Hematopoietic multipotent progenitor cell treated with erythropoietin and hydrocortisone succinate and interleukin-3 and kit ligand, for 4 days (in vitro differentiated cells): ENCODE results near the gene SEMA4D.
A peak's percentile ranks its signal among the peaks of the same experiment; 100 is the strongest.

ENCODE experiments used
- DNase-seq: peaks from one replicate; pipeline ENCODE4 v3.0.0-alpha.2; 2015

Gene SEMA4D

GRCh38 chr9:89347651-89348050 lies 150.3 kb downstream of the SEMA4D start:
- DNase-seq, result no peak

GRCh38 chr9:89346696-89347095 lies 151.2 kb downstream of the SEMA4D start:
- DNase-seq, result no peak

GRCh38 chr9:89345476-89345875 lies 152.4 kb downstream of the SEMA4D start:
- DNase-seq, result no peak

DNA sequence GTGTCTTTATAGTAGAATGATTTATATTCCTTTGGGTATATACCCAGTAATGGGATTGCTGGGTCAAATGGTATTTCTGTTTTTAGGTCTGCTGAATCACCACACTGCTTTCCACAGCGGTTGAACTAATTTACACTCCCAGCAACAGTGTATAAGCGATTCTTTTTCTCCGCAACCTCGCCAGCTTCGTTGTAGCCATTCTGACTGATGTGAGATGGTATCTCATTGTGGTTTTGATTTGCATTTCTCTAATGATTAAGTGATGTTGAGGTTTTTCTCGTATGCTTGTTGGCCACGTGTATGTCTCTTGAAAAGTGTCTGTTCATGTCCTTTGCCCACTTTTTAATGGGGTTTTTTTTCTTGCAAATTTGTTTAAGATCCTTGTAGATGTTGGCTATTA lies 154.1 kb downstream of the SEMA4D start:
- DNase-seq, result peak; percentile 33

GRCh38 chr9:89342948-89343347 lies 155.0 kb downstream of the SEMA4D start:
- DNase-seq, result no peak

DNA sequence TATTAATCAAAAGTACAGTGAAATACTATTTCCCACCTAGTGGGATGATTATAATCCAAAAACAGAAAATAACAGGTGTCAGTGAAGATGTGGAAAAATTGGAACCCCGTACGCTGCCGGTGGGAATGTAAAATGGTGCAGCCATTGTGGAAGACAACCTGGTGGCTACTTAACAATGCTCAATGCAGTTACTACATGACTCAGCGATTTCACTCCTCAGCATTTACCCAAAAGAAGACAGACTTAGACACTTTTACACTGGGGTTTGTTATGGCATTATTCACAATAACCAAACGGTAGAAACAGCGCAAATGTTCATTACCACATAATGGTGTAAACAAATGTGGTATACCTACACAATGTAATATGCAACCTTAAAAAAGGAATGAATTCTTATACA lies 155.7 kb downstream of the SEMA4D start:
- peak; percentile 50 for DNase-seq

- no peak for DNase-seq
Observed at GRCh38 chr9:89340332-89340731, 157.6 kb downstream of the SEMA4D start.

DNA sequence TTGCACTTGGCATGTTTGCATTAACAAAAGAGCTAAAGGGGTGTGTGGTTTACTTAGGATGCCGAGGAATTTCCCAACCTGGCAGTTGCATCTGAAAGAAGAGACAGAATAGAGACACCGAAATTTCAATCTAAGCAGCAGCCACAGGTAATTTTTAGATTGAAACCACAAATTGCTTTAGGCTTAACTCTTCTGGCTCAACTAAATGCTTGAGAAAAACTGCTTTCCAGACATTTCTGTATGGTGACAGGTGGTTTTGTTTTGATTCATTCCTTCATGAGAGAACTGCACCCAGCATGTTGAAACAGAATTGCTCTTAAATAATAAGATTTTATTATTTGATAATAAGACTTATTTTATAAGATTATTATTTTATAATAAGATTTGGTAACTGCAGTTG lies 158.1 kb downstream of the SEMA4D start:
- no peak for DNase-seq

GRCh38 chr9:89330513-89330912 lies 167.4 kb downstream of the SEMA4D start:
- no peak for DNase-seq

GRCh38 chr9:89329917-89330316 lies 168.0 kb downstream of the SEMA4D start:
- DNase-seq, result no peak

DNA sequence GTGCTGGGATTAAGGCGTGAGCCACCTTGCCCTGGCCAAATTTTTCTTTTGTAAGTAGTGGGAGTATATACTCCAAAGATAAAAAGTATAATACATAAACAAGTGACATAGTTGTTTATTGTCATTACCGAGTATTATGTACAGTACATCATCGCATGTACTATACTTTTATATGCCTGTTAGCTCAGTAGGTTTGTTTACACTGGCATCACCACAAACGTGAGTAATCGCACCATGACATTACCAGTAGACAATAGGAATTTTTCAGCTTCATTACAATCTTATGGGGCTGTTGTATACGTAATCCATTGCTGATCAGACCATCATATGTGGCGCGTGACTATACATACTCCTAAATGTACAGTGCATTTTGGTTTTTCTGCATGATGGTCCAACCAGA lies 169.8 kb downstream of the SEMA4D start:
- DNase-seq, result no peak

- DNase-seq, result no peak
Observed at GRCh38 chr9:89325733-89326132, 172.2 kb downstream of the SEMA4D start.

DNA sequence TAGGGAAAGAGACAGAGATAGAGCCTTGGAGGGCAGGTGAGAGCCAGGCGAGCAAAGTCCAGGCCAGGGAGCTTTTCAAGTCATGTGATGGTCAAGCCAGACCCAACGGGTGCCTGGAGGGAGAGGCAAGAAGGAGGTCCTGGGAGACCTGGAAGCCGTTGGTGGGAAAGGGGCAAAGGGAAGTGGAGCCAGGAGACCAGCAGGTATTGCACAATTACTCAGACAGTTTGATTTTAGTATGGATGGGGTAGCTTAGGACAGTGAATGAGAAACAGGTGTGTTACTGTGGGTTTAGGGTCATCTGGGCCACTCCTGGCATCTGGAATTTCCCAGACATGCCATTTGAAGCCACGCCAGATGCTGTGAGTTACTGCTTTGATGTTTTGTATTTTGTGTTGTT lies 174.5 kb downstream of the SEMA4D start:
- no peak for DNase-seq

- peak; percentile 55 for DNase-seq
Observed at GRCh38 chr9:89319015-89319905, 178.7 kb downstream of the SEMA4D start.

DNA sequence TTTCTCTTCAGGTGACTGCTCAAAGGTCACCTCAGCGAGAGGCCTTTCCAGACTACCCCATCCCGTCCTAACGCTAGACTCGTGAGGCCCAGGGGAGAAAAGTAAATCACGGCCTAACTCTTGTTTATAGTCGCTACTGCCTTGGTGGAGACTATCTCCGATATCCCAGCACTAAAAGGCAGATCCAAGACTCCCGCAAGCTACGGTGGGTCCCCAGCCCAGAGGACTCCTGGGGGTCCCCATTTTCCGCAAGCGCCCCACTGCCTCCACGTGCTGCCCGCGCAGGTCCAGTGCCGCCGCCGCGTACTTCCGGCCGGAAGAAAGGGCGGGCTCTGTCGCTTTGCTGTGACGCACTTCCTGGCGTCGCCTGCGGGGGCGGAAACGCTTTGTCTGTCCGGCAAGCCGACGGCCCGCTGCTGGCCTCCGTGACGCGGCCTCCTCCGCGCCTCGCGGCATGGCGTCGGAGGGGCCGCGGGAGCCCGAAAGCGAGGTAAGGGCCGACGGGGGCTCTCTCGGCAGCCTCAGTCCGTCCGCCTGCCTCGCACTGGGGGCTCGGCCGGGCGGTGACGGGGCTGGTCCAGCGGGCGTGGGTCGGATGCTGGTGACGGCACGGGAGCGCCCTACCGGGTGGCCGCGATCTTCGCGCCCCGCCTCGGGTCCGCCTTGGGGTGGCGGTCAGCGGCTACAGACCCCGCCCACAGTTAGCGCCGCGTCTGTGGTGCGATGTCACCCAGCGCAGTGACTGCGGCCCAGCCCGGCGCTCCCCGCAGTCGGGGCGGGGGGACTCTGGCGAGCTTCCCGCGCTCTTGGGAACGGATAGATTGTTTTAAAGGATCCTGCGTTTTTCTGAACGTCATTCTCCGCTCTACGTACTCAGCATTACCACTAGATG lies 179.5 kb downstream of the SEMA4D start, which contains the start of gene SECISBP2:
Gene SECISBP2, plus strand, starts transcription at position 378 of the 892 bp plus-strand sequence. Its CDS starts 77 bp downstream, at position 455.
- DNase-seq, result peak; percentile 99

DNA sequence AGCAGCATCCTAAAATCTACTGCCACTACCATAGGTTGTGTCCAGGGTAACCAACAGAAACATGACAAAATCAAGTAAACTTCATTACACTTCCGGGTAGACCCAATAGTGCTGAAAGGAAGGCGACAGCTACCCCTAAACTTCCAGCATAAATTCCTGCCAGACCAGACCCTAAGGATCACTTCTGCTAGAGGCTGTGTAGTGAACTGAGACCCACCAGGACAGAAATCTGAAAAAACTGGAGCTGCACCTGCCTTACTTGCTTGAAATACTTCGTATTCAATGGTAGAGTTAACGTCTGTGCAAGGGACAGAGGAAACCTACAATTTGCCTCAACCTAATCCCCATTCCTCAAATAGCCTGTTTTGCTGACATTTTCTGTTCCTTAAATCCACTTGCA lies 180.6 kb downstream of the SEMA4D start:
- DNase-seq, result no peak

DNA sequence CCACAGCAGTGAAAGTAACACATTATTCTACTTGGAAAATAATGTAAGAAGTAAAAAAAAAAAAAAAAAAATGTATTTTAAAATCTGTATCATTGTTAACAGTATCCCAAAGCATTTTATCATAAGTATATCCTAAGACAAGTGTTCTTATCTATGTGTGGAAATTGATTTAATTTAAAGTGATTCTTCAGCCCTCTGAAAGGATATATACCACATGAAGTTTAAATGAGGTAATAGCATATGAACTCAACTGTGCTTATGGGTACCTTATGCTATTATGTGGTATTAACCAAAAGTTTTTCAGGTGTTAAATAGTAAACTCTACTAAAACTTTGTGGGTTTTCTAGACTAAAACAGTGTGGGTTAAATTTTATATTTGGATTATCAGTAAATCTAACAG lies 182.4 kb downstream of the SEMA4D start:
- no peak for DNase-seq

DNA sequence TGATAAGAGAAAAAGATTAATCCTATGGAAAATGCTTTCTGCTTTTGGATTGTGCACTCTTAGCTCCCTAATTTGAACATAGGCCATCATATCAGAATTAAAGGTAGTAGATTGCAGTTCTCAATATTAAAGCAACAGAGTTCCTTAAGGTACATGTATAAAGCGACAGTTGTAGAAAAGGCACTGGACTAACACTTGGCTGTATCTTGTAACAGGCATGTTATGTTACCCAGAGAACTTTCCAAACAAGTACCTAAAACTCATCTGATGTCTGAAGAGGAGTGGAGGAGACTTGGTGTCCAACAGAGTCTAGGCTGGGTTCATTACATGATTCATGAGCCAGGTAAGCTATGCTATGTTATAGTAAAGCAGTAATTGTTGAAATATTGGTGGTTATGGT lies 183.0 kb downstream of the SEMA4D start:
- DNase-seq, result no peak

DNA sequence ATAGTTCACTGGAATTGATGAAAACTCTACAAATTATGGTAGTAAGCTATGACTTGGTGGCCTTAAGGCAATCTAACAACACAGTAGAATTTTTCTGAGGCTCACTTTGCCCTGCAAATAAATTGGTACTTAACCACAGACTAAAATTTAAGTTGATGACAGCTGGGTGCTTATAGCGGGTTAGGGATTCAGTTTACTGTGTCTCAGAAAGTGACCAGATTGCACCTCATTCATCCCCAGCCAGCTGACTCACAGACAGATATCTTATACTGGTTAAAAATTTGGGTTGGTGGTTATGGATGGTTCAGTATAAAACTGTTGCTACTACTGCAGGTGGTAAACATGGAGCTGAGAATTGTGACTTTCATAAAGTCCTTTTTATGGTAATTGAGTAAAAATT lies 184.1 kb downstream of the SEMA4D start:
- DNase-seq, result peak; percentile 21

- DNase-seq, result peak; percentile 80
Observed at GRCh38 chr9:89312222-89312571, 185.7 kb downstream of the SEMA4D start.

DNA sequence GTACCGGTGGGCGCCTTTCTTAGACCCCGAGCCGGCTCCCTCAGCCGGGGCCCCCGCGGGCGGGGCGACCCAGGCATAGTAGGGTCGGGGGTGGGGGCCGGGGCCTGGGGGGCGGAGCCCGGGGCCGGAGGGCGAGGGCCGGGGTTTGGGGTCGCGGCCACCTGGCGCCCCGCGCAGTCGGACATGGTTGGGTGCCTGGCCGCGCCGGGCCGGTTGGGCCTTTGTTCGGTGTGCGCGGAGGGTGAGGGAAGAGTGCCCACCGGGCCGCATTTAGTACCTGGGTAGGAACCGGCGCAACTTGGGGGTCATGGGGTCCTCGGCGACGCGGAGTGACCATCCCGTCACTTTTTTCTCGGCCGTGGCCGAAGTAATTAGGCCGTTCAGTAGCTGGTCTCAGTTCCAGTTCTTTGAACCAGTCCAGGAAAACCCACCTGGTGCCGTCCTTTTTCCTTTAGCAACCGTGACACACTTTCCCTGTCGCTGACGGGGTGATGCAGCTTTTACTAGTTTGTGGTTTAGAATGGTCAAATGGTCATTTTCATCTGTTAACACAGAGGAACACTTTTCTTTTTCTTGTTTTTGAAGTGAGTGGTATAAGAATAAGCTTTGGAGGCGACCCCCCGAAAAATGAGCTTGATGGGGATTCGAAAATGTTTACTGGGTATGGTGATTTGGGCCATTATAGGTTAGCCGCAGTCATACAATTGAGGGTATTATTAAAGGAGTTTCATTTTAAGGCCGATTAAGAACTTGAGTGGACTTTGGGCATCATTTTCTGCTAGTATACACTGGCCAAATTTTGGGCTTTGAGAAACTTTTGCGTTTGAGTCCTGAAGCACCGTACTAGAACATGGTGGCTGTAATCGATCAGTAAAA lies 186.3 kb downstream of the SEMA4D start:
- DNase-seq, result no peak
